H1 (cell line): ENCODE results near the gene ANO6. TPM values are rescaled to one million over a fixed set of nuclear protein-coding genes. Genes with fewer than 3 reads are reported as not detected.

Source experiments
- CTCF ChIA-PET: fragments of 300-600 bp; sonication (Branson Sonifier 250); formaldehyde crosslinking; loops from one replicate; lab custom pipeline; 2021; ENCODE audit not compliant: partially characterized antibody; lab: Charles Lee
- POLR2A ChIA-PET: fragments of 300-600 bp; sonication (Branson Sonifier 250); formaldehyde crosslinking; loops from one replicate; lab custom pipeline; 2021; ENCODE audit warnings: inconsistent platforms; ENCODE audit not compliant: partially characterized antibody; lab: Charles Lee
- DNase-seq, 2 experiments: peaks; one replicate each; pipeline versions ENCODE4 v3.0.0 to v3.0.0-alpha.2; 2010 to 2022; ENCODE audit warnings: low spot score in 2 of 2, low read depth in 1 of 2, mixed read lengths in 1 of 2
- FAIRE-seq: peaks from 2 replicates; lab custom pipeline; 2011; peaks lifted over from hg19 to GRCh38; lab: Jason Lieb, UNC
- H2AFZ ChIP-seq: 2 replicates; pipeline ENCODE4 v1.8.1; 2012; ENCODE audit warnings: low read length, inconsistent platforms
- H2AK5ac ChIP-seq: 2 replicates; pipeline ENCODE4 v1.6.1; 2013; ENCODE audit warnings: low read depth, low read length
- H2BK120ac ChIP-seq: replicated peaks from 2 replicates; pipeline ENCODE3; 2013; ENCODE audit warnings: low read depth, low read length, inconsistent platforms
- H2BK12ac ChIP-seq: 2 replicates; pipeline ENCODE4 v1.6.1; 2013; ENCODE audit warnings: low read depth, low read length
- H2BK15ac ChIP-seq: 2 replicates; pipeline ENCODE4 v1.6.1; 2013; ENCODE audit warnings: low read length
- H2BK20ac ChIP-seq: 2 replicates; pipeline ENCODE4 v1.6.1; 2013; ENCODE audit warnings: low read length
- H2BK5ac ChIP-seq: 2 replicates; pipeline ENCODE4 v1.6.1; 2013; ENCODE audit warnings: low read depth, low read length
- H3K14ac ChIP-seq: 2 replicates; pipeline ENCODE4 v1.6.1; 2013; ENCODE audit warnings: inconsistent platforms; ENCODE audit not compliant: insufficient read length
- H3K18ac ChIP-seq: 2 replicates; pipeline ENCODE4 v1.6.1; 2013; ENCODE audit warnings: low read length; ENCODE audit errors: extremely low read depth
- H3K23ac ChIP-seq: 2 replicates; pipeline ENCODE4 v1.6.1; 2013; ENCODE audit warnings: inconsistent platforms; ENCODE audit not compliant: insufficient read length
- H3K23me2 ChIP-seq: 2 replicates; pipeline ENCODE4 v1.6.1; 2013; ENCODE audit warnings: low read depth, low read length
- H3K27ac ChIP-seq: 2 replicates; pipeline ENCODE4 v1.6.1; 2011; ENCODE audit warnings: low read depth, low read length, inconsistent platforms
- H3K27me3 ChIP-seq, 4 experiments: replicated peaks in 1 of 4; 1 replicate in 1 of 4; 2 replicates in 3 of 4; pipeline versions ENCODE4 v1.6.1 to v1.8.1; 2011 to 2013; ENCODE audit warnings: low read length in 3 of 4, mild to moderate bottlenecking in 3 of 4, inconsistent platforms in 2 of 4, mixed read lengths in 2 of 4, moderate library complexity in 1 of 4; ENCODE audit not compliant: control insufficient read depth in 3 of 4, insufficient read depth in 3 of 4; ENCODE audit errors: extremely low read depth in 1 of 4
- H3K36me3 ChIP-seq, 4 experiments: 2 replicates each; pipeline versions ENCODE4 v1.6.1 to v1.8.1; 2011 to 2013; ENCODE audit warnings: mild to moderate bottlenecking in 4 of 4, low read length in 3 of 4, moderate library complexity in 2 of 4, control low read depth in 1 of 4, inconsistent platforms in 1 of 4; ENCODE audit not compliant: insufficient read depth in 4 of 4, control insufficient read depth in 2 of 4
- H3K4ac ChIP-seq: replicated peaks from 2 replicates; pipeline ENCODE3; 2013; ENCODE audit warnings: low read length, low read depth, mixed read lengths, inconsistent platforms; ENCODE audit not compliant: insufficient read length
- H3K4me1 ChIP-seq, 4 experiments: replicated peaks in 1 of 4; 1 replicate in 1 of 4; 2 replicates in 3 of 4; pipeline versions ENCODE4 v1.6.1 to v1.8.1; 2011 to 2013; ENCODE audit warnings: low read length in 3 of 4, inconsistent platforms in 2 of 4, mixed read lengths in 1 of 4; ENCODE audit not compliant: insufficient read depth in 4 of 4, control insufficient read depth in 3 of 4
- H3K4me2 ChIP-seq, 2 experiments: 2 replicates each; pipeline versions ENCODE4 v1.6.1 to v1.8.1; 2011 to 2013; ENCODE audit warnings: low read depth in 2 of 2, low read length in 2 of 2, control low read depth in 1 of 2, inconsistent platforms in 1 of 2, mild to moderate bottlenecking in 1 of 2; ENCODE audit not compliant: insufficient read depth in 1 of 2
- H3K4me3 ChIP-seq, 4 experiments: fragments of 200-600, 300-600 bp in 1 of 4; sonication (generic), shearing (Covaris generic), sonication (Bioruptor Twin) in 1 of 4; 2 replicates each; pipeline versions ENCODE4 v1.5.1 to v1.8.1; 2011 to 2016; ENCODE audit warnings: low read length in 4 of 4, low read depth in 3 of 4, control low read depth in 2 of 4, inconsistent platforms in 2 of 4, mild to moderate bottlenecking in 2 of 4, mixed read lengths in 1 of 4, moderate library complexity in 1 of 4; ENCODE audit not compliant: insufficient read depth in 2 of 4; ENCODE audit errors: extremely low read depth in 1 of 4
- H3K56ac ChIP-seq: replicated peaks from 2 replicates; pipeline ENCODE3; 2013; ENCODE audit warnings: low read depth, mild to moderate bottlenecking, mixed read lengths, low read length, inconsistent platforms; ENCODE audit not compliant: insufficient read length
- H3K79me1 ChIP-seq: 2 replicates; pipeline ENCODE4 v1.6.1; 2013; ENCODE audit warnings: low read depth, low read length, control low read depth
- H3K79me2 ChIP-seq, 2 experiments: 2 replicates each; pipeline versions ENCODE4 v1.6.1 to v1.8.1; 2012 to 2013; ENCODE audit warnings: low read length in 2 of 2, mild to moderate bottlenecking in 2 of 2, inconsistent platforms in 1 of 2; ENCODE audit not compliant: insufficient read depth in 2 of 2, control insufficient read depth in 1 of 2
- H3K9ac ChIP-seq, 4 experiments: replicated peaks in 1 of 4; 1 replicate in 1 of 4; 2 replicates in 3 of 4; pipeline versions ENCODE4 v1.6.1 to v1.8.1; 2011 to 2013; ENCODE audit warnings: low read depth in 3 of 4, low read length in 3 of 4, control low read depth in 2 of 4, mild to moderate bottlenecking in 2 of 4, moderate library complexity in 2 of 4, inconsistent platforms in 1 of 4; ENCODE audit errors: extremely low read depth in 1 of 4
- H3K9me3 ChIP-seq, 2 experiments: 2 replicates each; pipeline versions ENCODE4 v1.6.1 to v1.8.1; 2012 to 2013; ENCODE audit warnings: mild to moderate bottlenecking in 2 of 2, moderate library complexity in 2 of 2, control low read depth in 1 of 2, inconsistent platforms in 1 of 2, low read depth in 1 of 2, low read length in 1 of 2, mixed read lengths in 1 of 2; ENCODE audit not compliant: insufficient read depth in 2 of 2
- H4K20me1 ChIP-seq, 2 experiments: replicated peaks in 1 of 2; 2 replicates each; pipeline versions ENCODE3 to v1.8.1; 2011 to 2013; ENCODE audit warnings: inconsistent platforms in 2 of 2, low read length in 2 of 2, mild to moderate bottlenecking in 1 of 2; ENCODE audit not compliant: insufficient read depth in 2 of 2, control insufficient read depth in 1 of 2
- H4K5ac ChIP-seq: 2 replicates; pipeline ENCODE4 v1.6.1; 2013; ENCODE audit warnings: low read length, low read depth, mixed read lengths, inconsistent platforms; ENCODE audit not compliant: insufficient read length
- H4K8ac ChIP-seq: 2 replicates; pipeline ENCODE4 v1.8.0; 2013; ENCODE audit warnings: mild to moderate bottlenecking, moderate library complexity, low read length, inconsistent platforms; ENCODE audit not compliant: insufficient read depth; ENCODE audit errors: extremely low read depth
- H4K91ac ChIP-seq: replicated peaks from 2 replicates; pipeline ENCODE3; 2013; ENCODE audit warnings: low read length, mixed read lengths, inconsistent platforms; ENCODE audit not compliant: insufficient read length
- ATF3 ChIP-seq: IDR thresholded peaks from 2 replicates; pipeline ENCODE4 v1.6.1; 2011; ENCODE audit warnings: low read depth, mild to moderate bottlenecking, low read length; ENCODE audit not compliant: insufficient read depth
- BCL11A ChIP-seq, 2 experiments: IDR thresholded peaks; one replicate each; pipeline ENCODE4 v1.6.1; 2011; ENCODE audit warnings: low read depth in 2 of 2, low read length in 2 of 2, mild to moderate bottlenecking in 2 of 2
- EZH2 ChIP-seq: fragments of 200-600 bp; sonication (generic); IDR thresholded peaks from 2 replicates; pipeline ENCODE4 v1.7.1; 2012; ENCODE audit warnings: low read depth, mild to moderate bottlenecking, moderate library complexity, low read length, inconsistent platforms; ENCODE audit not compliant: severe bottlenecking
- MAX ChIP-seq: IDR thresholded peaks from 2 replicates; pipeline ENCODE4 v1.6.1; 2012; ENCODE audit warnings: inconsistent platforms
- RBBP5 ChIP-seq: IDR thresholded peaks from 2 replicates; pipeline ENCODE4 v1.7.1; 2012; ENCODE audit warnings: low read depth, mild to moderate bottlenecking, inconsistent platforms, low read length, moderate library complexity, borderline replicate concordance
- SAP30 ChIP-seq: fragments of 300-600 bp; sonication (generic); IDR thresholded peaks from 2 replicates; pipeline ENCODE4 v1.7.1; 2012; ENCODE audit warnings: low read length, moderate library complexity, mild to moderate bottlenecking, inconsistent platforms; ENCODE audit not compliant: insufficient read depth, insufficient replicate concordance
- SIRT6 ChIP-seq: IDR thresholded peaks from one replicate; pipeline ENCODE4 v1.7.1; 2012; ENCODE audit warnings: low read length, inconsistent platforms
- SP1 ChIP-seq: IDR thresholded peaks from 2 replicates; pipeline ENCODE4 v1.6.1; 2011; ENCODE audit warnings: low read depth, low read length
- SUZ12 ChIP-seq: fragments of 200-600 bp; sonication (generic); IDR thresholded peaks from 2 replicates; pipeline ENCODE4 v1.6.1; 2012; ENCODE audit warnings: mild to moderate bottlenecking, inconsistent platforms, low read length, moderate library complexity, mixed read lengths
- WGBS, 2 experiments: shearing (Covaris generic) in 1 of 2; methylation state at CpG; one replicate each; pipeline versions ENCODE4 v1.1.6 to v1.1.7; 2013 to 2015; ENCODE audit warnings: low lambda C conversion rate in 2 of 2, mixed read lengths in 2 of 2, inconsistent platforms in 1 of 2, low coverage in 1 of 2, missing lambda C conversion rate in 1 of 2; ENCODE audit not compliant: insufficient replicate concordance in 2 of 2, insufficient coverage in 1 of 2, insufficient read length in 1 of 2; ENCODE audit errors: extremely low coverage in 1 of 2, missing lambda C conversion rate in 1 of 2; 5-methylcytosine and 5-hydroxymethylcytosine counted together
- polyA plus RNA-seq, 7 experiments: library from polyadenylated mRNA; depleted of rRNA in 3 of 7; stranded (reverse) in 5 of 7; unstranded in 2 of 7; fragments of >200 nt in 5 of 7; fragments of 200-250 nt in 2 of 7; gene quantifications; 1 replicate in 5 of 7; 2 replicates in 1 of 7; 4 replicates in 1 of 7; pipeline versions ENCODE4 v1.2.1 to v1.2.3, GENCODE V29; 2011 to 2013; ENCODE audit warnings: missing spikeins in 2 of 7, mixed read lengths in 2 of 7
- total RNA-seq: library from RNA; stranded (reverse); fragmentation: NEBNext Ultra II Directional; extraction: Animal tissue kit (Norgen Biotek cat#: 25700); gene quantifications from 2 replicates; pipeline ENCODE4 v1.2.1, GENCODE V29; 2021

ANO6 gene
- total and polyA plus RNA-seq, 2 of the 8 experiments (the other 6 are each of a cell fraction or from before 2014, with no cell fraction given) = 15.1 to 39.7 TPM

GRCh38 chr12:45309836-45310626, 94.1 kb downstream of the ANO6 start:
- Histone ChIP-seq H3K36me3 (peaks cover 0 to 6% (median 0%) of the 10 kb centered on the region in 4 experiments; a peak in 1 of 8 replicates), H2BK12ac (no peak overlapping the region), H4K5ac (no peak overlapping the region), H2BK120ac (no peak overlapping the region), H4K8ac (no peak overlapping the region), H3K14ac (no peak overlapping the region), H3K4me1 (no peaks in the 10 kb centered on the region), H3K27me3 (no peaks in the 10 kb centered on the region), H3K79me1 (no peaks in the 10 kb centered on the region; the same call in 1 of the 2 replicates), H3K79me2 (no peaks in the 10 kb centered on the region), H3K4me2 (no peak overlapping the region), H3K9ac (no peak overlapping the region), H4K91ac (no peak overlapping the region), H3K18ac (no peak overlapping the region), H2AFZ (no peak overlapping the region), H2BK5ac (no peak overlapping the region), H2BK15ac (no peak overlapping the region), H3K4ac (no peak overlapping the region), H2BK20ac (no peak overlapping the region), H3K23me2 (no peaks in the 10 kb centered on the region; the same call in 1 of the 2 replicates), H3K4me3 (no peak overlapping the region), H3K27ac (no peak overlapping the region), H2AK5ac (no peak overlapping the region), H3K23ac (no peak overlapping the region), H4K20me1 (peaks cover 0 to 1% of the 10 kb centered on the region in 2 experiments), H3K9me3 (no peaks in the 10 kb centered on the region), H3K56ac (no peak overlapping the region)
- DNase-seq (no peak), FAIRE-seq (no peak)
- WGBS, 2 experiments = 71% methylated on average over 1 of the region's 1 CpG; no CpG with 5 or more reads in 1 of the 2 experiments
- POLR2A ChIA-PET = interaction anchor here (0.8 kb wide), 1 partner anchor 91 kb away, joined by 3 read pairs; no protein-coding TSS in a partner anchor
- CTCF ChIA-PET = no interaction called here
- TF ChIP-seq SUZ12 = no peak
- no peak for TF ChIP-seq EZH2
- no peak for TF ChIP-seq SAP30
- no peak for TF ChIP-seq MAX
- TF ChIP-seq SIRT6 = no peak
- no peak for TF ChIP-seq ATF3
- TF ChIP-seq SP1 = no peak
- no peak for TF ChIP-seq RBBP5
- TF ChIP-seq BCL11A (IDR thresholded peaks at IDR 0.05; ENCODE audit: low read depth in 2 of 2, low read length in 2 of 2) = no peak
